NCI-H2227 (cell line): ENCODE data around the gene AGTR1.
"Not testable (repeated sequence)": the region's sequence is repeated elsewhere in the genome, so short reads cannot be mapped to it uniquely, and the experiment has no call there.

ENCODE experiments used
- DNase-seq: peaks from one replicate; lab custom pipeline; 2025; ENCODE audit not compliant: unreplicated experiment; lab: John Stamatoyannopoulos, UW

The AGTR1 gene

DNA sequence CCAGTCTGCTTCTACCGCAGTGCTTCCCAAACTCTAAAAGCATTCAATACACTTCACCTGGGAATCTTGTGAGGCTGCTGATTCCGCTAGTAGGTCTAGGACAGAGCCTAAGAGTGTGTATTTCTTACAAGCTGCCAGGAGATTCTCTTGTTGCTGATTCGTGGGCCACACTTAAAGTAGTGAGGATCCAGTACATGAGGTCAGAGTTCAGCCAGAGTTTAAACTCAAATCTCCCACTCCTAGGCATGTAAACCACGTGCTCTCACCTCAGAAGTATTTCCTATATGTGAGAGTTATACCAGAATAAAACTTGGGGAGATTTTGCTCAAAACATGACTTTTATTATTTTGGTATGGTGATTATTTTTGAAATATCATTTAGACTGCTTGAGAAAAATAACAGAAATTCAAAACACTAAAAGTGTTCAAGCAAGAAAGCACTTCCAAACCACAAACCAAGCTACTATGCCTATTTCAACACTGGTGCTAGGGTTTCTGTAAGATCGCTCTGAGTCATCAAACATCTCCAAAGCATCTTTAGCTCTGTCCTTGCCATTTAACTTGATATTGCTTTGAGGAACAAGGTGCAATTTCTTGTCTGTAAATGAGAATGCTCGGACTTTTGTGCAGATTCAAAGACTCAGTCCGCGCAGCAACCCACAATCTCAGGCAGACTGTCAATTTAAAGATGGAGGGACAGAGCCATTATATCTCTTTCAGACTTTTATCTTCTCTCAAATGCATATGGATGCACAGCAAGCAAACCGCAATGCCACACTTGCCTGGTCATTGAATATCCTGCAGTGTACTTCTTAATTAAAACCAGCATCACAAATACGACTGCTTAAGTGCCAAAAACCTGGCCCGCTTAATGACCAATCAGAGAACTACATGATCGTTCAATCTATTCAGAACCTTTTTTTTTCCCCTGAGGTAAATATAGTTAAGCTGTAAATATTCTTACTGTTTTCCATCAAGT lies 59.8 kb downstream of the AGTR1 start:
- no peak for DNase-seq

DNA sequence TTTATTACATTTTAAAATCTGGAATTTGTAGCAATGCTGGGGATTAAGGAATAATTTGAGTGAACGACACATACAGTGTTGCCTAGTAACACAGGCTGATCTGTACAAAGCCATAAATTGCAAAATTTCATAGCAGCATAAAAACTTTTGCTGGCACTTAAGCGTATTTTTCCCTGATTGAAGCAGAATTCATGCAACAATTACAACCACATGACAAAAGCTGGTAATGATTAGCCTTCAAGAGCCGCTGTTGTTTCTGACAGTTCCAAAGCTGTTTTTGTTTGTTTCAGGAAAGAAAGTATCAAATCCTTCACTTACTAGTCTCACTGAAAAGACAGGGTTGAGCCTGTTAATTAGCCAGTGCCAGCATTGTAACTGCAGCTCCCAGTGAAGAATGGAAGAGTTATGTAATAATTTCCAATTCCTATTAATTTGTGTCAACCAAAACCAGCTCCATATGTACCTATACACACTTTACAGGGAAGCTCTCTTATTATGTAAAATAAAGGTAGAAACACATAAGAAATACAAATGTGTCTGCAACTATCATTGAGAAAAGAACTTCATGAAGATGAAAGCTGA lies 60.7 kb downstream of the AGTR1 start:
- DNase-seq = no peak

DNA sequence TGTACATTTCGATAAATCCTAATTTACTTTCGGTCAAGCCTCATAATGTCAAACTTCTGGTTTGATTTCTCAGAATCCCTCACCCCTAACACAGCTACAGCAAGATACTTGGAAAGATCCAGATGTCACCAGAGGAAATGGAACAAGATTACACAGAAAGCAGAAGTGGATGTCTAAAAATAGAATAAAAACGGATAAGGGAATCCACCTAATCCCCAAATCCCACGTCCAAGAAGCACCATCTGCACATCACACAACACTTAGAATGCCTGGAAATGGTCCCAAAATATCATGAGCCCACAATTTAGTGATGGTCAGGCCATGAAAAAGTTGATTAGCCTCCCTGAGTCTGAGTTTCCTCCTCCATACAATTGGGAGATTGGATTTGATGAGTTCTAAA lies 61.7 kb downstream of the AGTR1 start:
- DNase-seq = no peak

DNA sequence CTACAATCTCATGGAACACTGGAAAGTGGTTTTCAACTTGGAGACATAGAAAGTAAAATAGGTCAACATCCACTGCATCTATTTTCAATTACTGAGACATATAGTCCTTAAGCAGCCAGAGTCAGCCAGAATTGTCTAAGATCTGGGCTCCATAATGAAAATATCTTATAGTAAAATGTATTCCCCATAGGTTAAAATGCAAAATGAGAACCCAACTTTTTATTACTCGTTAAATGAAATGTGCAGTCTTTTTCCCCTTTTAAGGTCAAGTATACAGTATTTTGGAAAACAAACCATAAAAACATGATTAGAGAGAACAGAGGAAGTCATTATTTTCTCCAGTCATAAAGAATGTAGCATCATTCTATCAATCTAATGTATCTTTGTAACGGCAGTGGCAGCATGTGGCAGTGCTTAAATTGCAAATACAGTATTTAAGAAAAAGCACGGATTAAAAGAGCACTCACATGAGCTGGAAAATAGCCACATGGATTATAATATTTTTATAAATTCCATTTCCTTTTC lies 65.5 kb downstream of the AGTR1 start:
- DNase-seq = no peak

DNA sequence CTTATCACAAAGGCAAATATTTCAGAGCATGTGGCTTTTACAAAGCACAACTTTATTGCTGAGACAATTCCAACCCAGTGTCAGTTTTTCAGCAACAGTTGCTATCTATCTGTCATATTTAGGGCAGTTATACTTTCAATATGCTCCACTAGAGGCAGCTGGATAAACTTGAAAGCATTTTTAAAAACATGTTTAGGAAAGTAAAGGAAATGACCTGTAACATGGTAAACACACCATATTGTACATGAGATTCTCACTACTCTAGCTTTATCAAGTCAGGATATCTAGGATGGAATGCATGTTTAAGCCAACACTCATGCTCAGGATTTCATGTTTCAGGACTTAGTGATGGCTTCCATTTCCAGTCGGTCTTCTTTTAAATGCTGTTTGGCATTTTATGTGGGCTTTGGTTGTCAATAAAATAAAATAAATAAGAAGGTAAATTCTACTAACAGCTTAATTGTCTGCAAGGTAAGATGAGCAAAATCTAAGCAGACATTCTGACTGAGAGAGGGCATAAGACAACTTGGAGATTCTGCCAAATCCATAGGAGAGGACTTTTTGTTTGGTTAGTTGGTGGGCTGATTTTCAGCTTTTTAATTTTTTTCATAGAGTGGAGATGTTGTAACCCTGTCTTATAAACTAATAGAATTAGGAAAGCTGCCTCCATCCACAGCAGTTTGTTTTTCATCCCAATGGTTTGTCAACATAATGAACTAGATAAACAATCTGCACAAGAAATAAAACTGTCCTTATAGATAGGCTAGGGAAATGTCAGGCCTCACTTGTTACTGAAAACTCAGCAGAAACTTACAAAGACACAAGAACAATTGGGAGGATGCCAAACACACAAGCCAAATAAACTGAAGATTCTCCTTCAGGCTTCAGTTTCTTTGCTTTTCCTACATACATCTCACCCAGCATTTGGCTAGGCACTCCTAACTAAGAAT lies 66.6 kb downstream of the AGTR1 start:
- no peak for DNase-seq

DNA sequence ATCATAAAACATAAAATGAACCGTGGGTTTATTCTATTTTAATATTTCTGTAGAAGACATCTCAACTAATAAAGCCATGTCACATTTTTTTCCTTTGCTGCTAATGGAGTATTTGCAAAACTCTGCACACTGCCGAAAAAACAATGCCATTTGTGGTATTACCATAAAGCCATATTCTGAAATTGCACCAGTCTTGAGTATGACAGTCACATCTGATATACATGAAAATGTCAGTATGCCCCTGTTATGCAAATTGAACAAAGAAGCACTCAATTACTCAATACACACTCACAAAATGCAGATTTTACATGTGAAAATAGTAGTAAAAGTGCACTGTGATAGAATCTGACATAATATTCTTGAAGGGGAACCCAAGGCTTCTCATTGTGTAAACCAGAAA lies 74.7 kb downstream of the AGTR1 start:
- DNase-seq = no peak

GRCh38 chr3:148772835-148773234 lies 75.1 kb downstream of the AGTR1 start:
- no peak for DNase-seq

DNA sequence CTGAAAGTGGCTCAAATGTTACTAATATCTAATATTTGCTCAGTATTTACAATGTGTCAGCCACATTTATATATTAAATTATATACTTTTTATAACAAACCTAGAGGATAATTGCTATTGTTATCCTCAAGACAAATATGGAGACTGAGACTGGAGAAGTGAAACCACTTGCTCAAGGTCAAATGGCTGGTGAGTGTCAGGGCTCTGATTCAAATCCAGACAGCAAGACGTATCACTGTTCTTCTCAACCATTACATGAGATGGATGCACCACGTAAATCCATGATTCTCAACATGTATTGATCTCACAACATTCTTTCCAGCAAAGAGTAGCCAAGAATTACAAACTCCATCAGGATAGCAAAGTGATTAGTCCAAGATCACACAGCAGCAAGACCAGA lies 76.1 kb downstream of the AGTR1 start:
- no peak for DNase-seq

DNA sequence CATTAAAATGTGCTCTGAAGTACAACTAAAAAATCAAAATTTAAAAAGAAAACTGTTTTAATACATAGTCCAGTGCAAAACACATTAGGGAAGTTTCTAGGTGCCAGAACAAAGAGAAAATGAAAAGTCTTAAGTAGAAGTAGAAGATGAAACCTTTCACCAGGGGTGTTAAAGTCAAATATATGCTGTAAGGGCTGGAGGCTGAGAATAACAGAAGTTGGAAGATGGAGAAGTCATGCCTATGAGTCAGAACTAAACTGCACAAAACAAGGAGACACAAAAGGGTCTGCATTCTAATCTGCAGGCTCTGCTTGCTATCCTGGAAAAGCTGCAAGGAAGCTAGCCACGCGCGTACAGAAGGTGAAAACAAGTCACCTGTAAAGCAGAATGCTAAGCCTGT lies 81.2 kb downstream of the AGTR1 start:
- no peak for DNase-seq

GRCh38 chr3:148785026-148785425 lies 87.3 kb downstream of the AGTR1 start:
- not testable (repeated sequence) for DNase-seq

DNA sequence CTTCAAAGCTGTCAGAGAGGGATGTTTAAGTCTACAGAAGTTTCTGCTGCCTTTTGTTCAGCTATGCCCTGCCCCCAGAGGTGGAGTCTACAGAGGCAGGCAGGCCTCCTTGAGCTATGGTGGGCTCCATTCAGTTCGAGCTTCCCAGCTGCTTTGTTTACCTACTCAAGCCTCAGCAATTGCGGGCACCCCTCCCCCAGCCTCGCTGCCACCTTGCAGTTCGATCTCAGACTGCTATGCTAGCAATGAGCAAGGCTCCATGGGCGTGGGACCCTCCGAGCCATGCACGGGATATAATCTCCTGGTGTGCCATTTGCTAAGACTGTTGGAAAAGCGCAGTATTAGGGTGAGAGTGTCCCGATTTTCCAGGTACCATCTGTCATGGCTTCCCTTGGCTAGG lies 88.5 kb downstream of the AGTR1 start:
- DNase-seq = not testable (repeated sequence)

DNA sequence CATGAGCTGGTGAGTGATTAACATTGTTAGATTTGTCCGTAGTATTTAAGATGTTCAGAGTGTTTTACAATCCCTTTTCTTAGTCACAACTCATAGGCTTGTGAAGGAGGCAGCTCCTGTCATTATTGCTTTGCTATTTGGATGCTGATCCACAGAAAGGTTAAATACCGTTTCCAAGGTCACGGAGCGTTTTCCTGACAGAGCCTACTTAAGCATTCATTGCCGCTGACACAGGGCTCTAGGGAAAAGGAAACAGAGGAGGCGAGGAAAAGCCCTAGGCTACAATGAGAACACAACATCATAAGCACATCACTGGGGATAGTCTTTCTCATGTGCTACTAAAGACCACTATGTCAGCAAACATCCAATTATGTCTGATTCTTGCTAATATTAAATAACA lies 91.4 kb downstream of the AGTR1 start:
- no peak for DNase-seq

- DNase-seq = no peak
Observed at GRCh38 chr3:148789906-148790305, 92.2 kb downstream of the AGTR1 start.

- no peak for DNase-seq
Observed at GRCh38 chr3:148790370-148790769, 92.7 kb downstream of the AGTR1 start.

DNA sequence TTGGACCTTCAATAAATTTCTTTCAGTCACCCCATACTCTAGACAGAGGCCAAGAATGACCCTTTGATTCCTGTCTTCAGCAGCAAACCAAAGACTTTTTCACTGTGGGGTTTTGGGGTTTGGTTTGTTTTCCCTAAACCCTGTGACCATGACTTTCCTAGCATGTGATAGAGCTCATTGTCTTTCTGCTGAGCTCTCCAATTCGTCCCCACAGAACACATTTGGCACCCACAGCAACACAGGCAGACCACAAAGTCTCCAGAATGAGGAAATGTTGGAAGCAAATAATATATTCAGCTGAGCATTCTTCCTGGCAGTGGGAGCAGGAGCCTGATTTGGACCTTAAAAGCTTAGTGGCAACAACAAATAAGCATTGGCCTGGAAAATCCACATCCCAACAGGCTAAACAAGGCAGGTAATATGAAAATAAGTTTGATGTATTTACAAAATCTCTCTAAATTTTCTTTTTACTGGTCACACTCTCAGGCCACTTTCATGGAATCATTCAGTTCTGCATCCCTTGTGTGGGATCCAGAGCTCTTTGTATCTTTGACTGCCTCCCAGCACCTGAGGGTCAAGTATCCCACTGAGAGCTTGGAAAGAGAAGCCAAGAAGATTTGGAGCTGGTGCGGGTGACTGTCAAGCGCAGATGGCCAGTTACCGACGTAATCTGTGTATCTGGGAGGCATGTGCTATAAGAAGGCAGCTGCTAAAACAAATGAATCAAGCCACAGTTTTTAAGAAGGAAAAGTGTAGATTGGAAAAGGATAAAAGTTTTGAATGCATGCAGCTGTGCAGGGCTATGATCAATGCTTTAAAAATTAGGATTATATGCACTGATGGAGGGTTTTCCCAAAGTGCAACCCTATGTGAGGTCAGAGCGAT lies 93.4 kb downstream of the AGTR1 start:
- no peak for DNase-seq

DNA sequence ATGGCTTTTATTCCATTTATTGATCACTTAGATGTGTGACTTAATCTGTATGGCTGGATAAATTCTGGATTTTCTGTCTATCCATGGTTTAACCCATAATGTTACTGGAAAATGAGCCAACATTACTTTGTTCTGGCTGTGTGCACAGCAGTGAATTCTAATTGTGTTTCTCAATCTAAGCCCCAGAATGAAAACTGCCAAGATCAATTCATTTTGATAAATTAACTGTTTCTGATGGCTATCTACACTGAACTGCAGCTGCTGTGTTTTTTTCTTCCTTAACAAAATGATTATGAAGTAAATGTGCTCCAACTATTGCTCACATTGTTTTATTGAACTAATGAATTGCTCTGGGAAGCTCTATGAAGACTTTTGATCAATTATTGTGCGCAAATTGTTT lies 94.2 kb downstream of the AGTR1 start:
- DNase-seq = no peak

- DNase-seq = no peak
Observed at GRCh38 chr3:148792516-148792915, 94.8 kb downstream of the AGTR1 start.
